HG03066 (cell line): ENCODE results near the gene TTC4.

Experiments
- ATAC-seq: cut with Tn5 transposase; IDR thresholded peaks from one replicate; pipeline ENCODE4 v1.9.1; 2021; ENCODE audit warnings: low read depth; ENCODE audit not compliant: unreplicated experiment

The TTC4 gene

DNA sequence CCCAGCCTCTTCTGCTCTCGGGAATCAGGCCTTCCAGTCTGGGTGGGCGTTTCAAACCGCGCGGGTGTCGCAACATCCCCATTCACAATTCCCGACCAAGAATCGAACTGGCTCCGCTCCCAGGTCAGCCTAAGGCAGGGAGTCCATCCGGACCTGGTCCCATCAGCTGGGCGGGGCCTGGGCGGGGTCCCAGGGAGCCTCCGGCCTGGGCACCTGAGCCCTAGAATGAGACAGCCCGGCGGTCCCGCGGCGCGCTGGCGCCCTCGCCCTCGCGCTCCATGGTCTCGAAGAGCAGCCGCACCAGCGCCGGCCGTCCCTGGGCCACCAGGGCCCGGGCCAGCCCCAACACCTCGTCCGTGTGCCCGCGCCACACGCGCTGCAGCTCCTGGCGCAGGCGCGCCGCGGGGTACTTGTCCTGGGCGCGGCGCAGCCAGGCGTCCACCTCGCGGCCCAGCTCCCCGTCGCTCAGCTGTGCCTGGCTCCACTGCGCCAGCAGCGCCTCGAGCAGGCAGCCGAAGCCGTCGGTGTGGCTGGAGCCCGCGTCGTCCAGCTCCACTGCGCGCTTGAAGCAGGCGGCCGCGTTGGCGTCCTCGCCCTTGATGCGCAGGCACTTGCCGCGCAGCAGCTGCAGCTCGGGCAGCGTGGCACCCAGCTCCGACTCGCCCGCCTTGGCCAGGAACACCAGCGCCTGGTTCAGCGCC is 65.5 kb downstream of the TTC4 start:
- ATAC-seq: no peak

DNA sequence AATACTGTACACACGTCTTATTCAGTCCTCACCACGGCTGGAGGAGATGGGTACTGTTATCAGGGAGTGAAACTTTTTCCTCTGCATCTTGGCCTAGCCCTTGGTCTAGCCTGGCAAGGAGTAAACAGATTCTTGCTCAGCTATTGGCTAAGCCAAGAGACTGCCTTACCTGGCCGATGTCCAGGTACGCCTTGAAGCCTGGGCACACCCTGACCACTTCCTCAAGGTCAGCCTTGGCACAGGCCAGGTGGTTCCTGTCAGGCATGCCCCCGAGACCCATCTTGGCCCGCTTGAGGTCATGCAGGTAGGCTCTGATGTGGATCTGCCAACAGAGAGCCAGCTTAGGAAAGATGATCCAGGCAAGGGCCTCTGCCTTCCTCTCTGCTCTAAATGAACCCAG is 66.5 kb downstream of the TTC4 start:
- no peak for ATAC-seq

DNA sequence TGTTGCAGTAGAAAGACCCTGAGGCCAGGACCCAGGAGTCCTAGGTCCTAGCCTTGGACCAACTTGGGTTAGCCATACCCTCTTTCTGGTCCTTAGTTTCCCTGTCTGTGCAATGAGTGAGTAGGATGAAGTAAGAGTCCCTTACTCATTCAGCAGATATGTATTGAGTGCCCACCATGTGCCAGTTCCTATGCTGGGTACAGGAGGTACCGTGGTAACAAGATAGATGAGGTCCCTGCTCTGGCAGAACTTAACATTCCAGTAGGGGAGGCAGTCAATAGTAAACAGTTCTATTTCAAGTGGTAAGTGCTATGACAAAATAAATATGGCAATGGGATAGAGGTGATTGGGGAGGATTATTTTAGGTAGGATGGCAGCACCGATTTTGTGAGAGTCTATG is 66.9 kb downstream of the TTC4 start:
- ATAC-seq: no peak

DNA sequence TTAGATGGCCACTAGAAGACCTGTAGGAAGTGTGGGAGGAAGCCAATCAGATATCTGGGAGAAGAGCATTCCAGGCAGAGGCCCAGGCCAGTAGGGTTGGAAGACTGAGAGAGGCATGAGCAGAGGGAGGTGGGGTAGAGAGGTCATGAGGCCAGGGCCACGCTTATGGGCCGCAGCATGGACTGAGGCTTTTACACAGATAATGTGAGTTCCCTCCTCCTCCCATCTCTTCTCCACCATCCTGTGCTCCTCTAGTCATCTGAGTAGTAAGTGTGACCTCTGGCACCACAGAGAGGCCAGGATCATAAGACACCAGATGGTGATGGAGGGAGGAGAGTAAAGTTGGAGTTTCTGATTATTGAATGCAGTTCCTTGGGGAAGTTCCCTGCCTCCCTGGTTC is 68.4 kb downstream of the TTC4 start:
- ATAC-seq: no peak

GRCh38 chr1:54786778-54787177 is 71.1 kb downstream of the TTC4 start:
- no peak for ATAC-seq

DNA sequence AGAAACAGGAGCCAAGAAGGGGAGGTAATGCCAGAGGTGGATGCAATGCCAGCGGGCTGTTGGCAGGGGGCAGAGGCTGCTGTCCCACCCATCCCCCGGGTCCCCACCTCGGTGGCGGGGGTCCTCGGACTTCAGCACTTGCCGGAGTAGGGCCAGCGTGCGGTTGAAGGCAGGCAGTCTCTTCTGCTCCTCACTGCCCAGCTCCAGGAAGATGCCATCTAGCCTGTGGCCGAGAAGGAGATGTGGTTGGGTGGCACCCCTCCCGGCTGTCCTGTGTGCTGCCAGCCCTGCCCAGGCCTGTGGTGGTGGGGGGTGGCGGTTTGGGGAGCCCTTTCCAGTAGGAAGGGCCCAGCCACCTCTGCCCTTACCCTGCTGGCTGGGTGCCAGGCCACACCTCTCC is 71.9 kb downstream of the TTC4 start:
- ATAC-seq: no peak

DNA sequence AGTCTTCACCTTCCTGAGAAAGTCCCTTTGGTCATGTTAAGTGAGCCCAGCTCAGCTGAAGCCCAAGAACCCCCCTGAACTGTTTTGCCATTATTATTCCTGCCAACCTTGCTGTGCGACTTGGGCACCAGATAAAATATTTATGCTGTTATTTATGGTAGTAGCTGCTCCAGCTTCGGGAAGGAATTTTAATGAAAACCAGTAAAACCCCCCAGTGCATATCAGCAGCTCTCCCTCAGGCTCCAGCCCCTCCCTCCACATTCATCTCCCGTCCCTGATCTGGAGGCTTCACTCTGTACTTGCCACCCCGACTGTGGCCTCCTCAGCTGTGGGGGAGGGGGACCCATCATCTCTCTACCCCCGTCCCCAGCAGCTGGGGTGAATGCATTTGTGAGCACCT is 72.8 kb downstream of the TTC4 start:
- ATAC-seq: no peak

GRCh38 chr1:54791880-54792522 is 76.3 kb downstream of the TTC4 start:
- no peak for ATAC-seq
